ENCODE measurements around the gene CCDC197.

DNA sequence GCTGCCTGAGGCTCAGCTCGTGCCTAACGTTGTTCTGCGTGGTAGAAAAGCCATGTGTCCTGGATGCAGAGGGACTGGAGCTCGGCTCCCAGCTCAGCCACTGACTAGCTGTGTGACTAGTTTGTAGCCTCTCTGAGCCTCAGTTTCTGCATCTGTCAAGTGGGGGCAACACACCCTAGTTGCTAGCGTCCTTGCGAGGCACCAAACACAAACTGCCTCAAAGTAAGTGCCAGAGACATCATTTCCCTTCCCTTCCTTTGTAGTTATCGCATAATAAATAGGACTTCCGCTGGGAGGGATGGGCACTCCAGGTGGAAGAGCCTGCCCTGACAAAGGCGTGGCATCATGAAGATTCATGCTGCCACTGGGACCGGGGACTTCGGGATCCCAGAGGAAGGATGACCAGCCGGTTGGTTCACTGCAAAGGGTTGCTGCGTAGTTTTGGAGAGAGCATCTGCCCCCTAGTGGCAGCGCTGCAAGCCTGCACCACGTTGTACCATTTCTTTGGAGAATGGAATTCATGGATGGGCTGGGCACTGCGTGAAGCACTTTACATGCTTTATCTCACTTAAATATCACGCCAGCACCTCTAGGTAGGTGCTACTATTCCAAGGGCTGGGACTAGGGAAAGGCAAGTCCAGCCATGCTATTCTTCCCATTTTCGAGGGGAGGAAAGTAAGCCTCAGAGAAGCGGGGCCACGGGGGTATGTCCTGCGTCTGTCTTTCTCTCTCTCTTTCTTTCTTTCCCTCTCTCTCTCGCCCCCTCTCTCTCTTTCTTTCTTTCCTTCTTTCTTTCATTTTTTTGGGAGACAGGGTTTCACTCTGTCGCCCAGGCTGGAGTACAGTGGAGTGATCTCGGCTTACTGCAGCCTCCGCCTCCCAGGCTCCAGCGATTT is 4.6 kb downstream of the CCDC197 start:
- TF ChIP-seq CEBPB (IDR thresholded peaks at IDR 0.05) (no peak), FOXM1 (IDR thresholded peaks at IDR 0.05; ENCODE audit: borderline replicate concordance, low read depth) (no peak), CREB1 (IDR thresholded peaks at IDR 0.05; ENCODE audit: low read depth) (no peak), EP300 (IDR thresholded peaks at IDR 0.05; ENCODE audit: borderline replicate concordance) (no peak), USF1 (IDR thresholded peaks at IDR 0.05) (no peak), RAD21 (IDR thresholded peaks at IDR 0.05; ENCODE audit: low read depth) (peak; percentile 99), YY1 (IDR thresholded peaks at IDR 0.05; ENCODE audit: low read depth) (no peak), NFIC (IDR thresholded peaks at IDR 0.05) (no peak)
- TF ChIP-seq, protein P1, sequence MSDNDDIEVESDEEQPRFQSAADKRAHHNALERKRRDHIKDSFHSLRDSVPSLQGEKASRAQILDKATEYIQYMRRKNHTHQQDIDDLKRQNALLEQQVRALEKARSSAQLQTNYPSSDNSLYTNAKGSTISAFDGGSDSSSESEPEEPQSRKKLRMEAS (IDR thresholded peaks at IDR 0.05) = no peak
